Kidney (tissue), 14 donors: ENCODE data around the gene SPPL2C. TPM values are rescaled to one million over a fixed set of nuclear protein-coding genes. Genes with fewer than 3 reads are reported as not detected.

Experiments used
- DNase-seq, 5 donors: peaks; one replicate each; pipeline ENCODE4 v3.0.0-alpha.2; 2013 to 2020
- FAIRE-seq: peaks from 2 replicates; lab custom pipeline; 2012; peaks lifted over from hg19 to GRCh38; lab: Jason Lieb, UNC
- H3K27ac ChIP-seq, 2 donors: one replicate each; pipeline ENCODE4 v1.7.0; 2013; ENCODE audit warnings: low read depth in 2 of 2, low read length in 2 of 2, inconsistent platforms in 1 of 2
- H3K27me3 ChIP-seq: one replicate; pipeline ENCODE4 v1.7.1; 2013; ENCODE audit warnings: low read length, inconsistent platforms; ENCODE audit not compliant: control insufficient read depth, insufficient read depth
- H3K36me3 ChIP-seq, 3 donors: one replicate each; pipeline versions ENCODE4 v1.7.0 to v1.7.1; 2013; ENCODE audit warnings: low read length in 3 of 3, control low read depth in 1 of 3, inconsistent platforms in 1 of 3; ENCODE audit not compliant: insufficient read depth in 3 of 3, control insufficient read depth in 2 of 3
- H3K4me1 ChIP-seq, 3 donors: one replicate each; pipeline versions ENCODE4 v1.7.0 to v1.7.1; 2013; ENCODE audit warnings: low read length in 3 of 3, inconsistent platforms in 1 of 3, low read depth in 1 of 3; ENCODE audit not compliant: control insufficient read depth in 2 of 3, insufficient read depth in 2 of 3
- H3K4me3 ChIP-seq, 3 donors: one replicate each; pipeline versions ENCODE4 v1.7.0 to v1.8.1; 2013; ENCODE audit warnings: low read length in 3 of 3, control low read depth in 1 of 3, inconsistent platforms in 1 of 3
- H3K9ac ChIP-seq, 3 donors: one replicate each; pipeline versions ENCODE4 v1.7.0 to v1.7.1; 2013; ENCODE audit warnings: low read length in 3 of 3, control low read depth in 1 of 3, inconsistent platforms in 1 of 3
- H3K9me3 ChIP-seq, 3 donors: one replicate each; pipeline versions ENCODE4 v1.7.0 to v1.7.1; 2013; ENCODE audit warnings: low read length in 3 of 3, control low read depth in 1 of 3, inconsistent platforms in 1 of 3; ENCODE audit not compliant: control insufficient read depth in 2 of 3, insufficient read depth in 1 of 3
- CTCF ChIP-seq: IDR thresholded peaks from 3 replicates; pipeline ENCODE4 v1.5.1; 2012; ENCODE audit warnings: mild to moderate bottlenecking, moderate library complexity, borderline replicate concordance; ENCODE audit not compliant: insufficient read depth; ENCODE audit errors: extremely low read depth
- intact Hi-C: fragments of 100-400 bp; cut with DNase I; formaldehyde crosslinking; loops from one replicate; pipeline ENCODE4 v1.11.1; 2022
- polyA plus RNA-seq: library from polyadenylated mRNA; stranded (reverse); fragments of 350-450 nt; fragmentation: Illumina TruSeq; extraction: RNeasy Lipid Tissue Mini Kit (QIAGEN cat#74804); gene quantifications from one replicate; pipeline ENCODE4 v1.2.3, GENCODE V29; 2014; ENCODE audit warnings: low read depth, low replicate concordance; ENCODE audit not compliant: insufficient read depth
- total RNA-seq: library from RNA; stranded (reverse); fragmentation: NEBNext Ultra II Directional; extraction: Animal tissue kit (Norgen Biotek cat#: 25700); gene quantifications from one replicate; pipeline ENCODE4 v1.2.1, GENCODE V29; 2021
- donor health status: control.
- donor health status: control.
- donor health status: control.
- donor health status: control.
- donor health status: control.
- donor health status: DM: yes; HTN: yes; CAD: no.
- donor health status: Normal renal cell carcinoma (clear cell type).

SPPL2C gene
- total and polyA plus RNA-seq, 2 donors from 2014 or later, result not detected

- TF ChIP-seq CTCF, result no peak
- intact Hi-C loops, result no loop called here
- Histone ChIP-seq H3K9ac (no peak overlapping the region), H3K27ac (no peak overlapping the region), H3K9me3 (no peaks in the 10 kb centered on the region), H3K36me3 (no peaks in the 10 kb centered on the region), H3K4me1 (no peaks in the 10 kb centered on the region), H3K27me3 (no peaks in the 10 kb centered on the region), H3K4me3 (no peak overlapping the region)
- FAIRE-seq, result no peak
- no peak for DNase-seq
Measured at GRCh38 chr17:45837603-45838002, 7.1 kb upstream of the SPPL2C start.

GRCh38 chr17:45838751-45839295 is 5.9 kb upstream of the SPPL2C start:
- H3K27ac ChIP-seq, result no peak overlapping the region
- no peaks in the 10 kb centered on the region for H3K36me3 ChIP-seq
- FAIRE-seq (no peak), DNase-seq (peak in 1 of 5 donors; percentile 37)
- no peak overlapping the region for H3K9ac ChIP-seq
- no peaks in the 10 kb centered on the region for H3K9me3 ChIP-seq
- no peak overlapping the region for H3K4me3 ChIP-seq
- intact Hi-C loops, result no loop called here
- no peaks in the 10 kb centered on the region for H3K27me3 ChIP-seq
- H3K4me1 ChIP-seq, result no peaks in the 10 kb centered on the region
- no peak for TF ChIP-seq CTCF

- no peak overlapping the region for H3K9ac ChIP-seq
- DNase-seq (peak in 1 of 5 donors; percentile 52), FAIRE-seq (no peak)
- no peak overlapping the region for H3K27ac ChIP-seq
- TF ChIP-seq CTCF, result no peak
- no peaks in the 10 kb centered on the region for H3K4me1 ChIP-seq
- no peaks in the 10 kb centered on the region for H3K36me3 ChIP-seq
- intact Hi-C loops, result no loop called here
- no peaks in the 10 kb centered on the region for H3K9me3 ChIP-seq
- no peak overlapping the region for H3K4me3 ChIP-seq
- H3K27me3 ChIP-seq, result no peaks in the 10 kb centered on the region
Measured at GRCh38 chr17:45839442-45839841, 5.2 kb upstream of the SPPL2C start.

GRCh38 chr17:45841186-45841585 is 3.5 kb upstream of the SPPL2C start:
- TF ChIP-seq CTCF, result no peak
- H3K27ac ChIP-seq, result no peak overlapping the region
- no peak for FAIRE-seq
- intact Hi-C loops, result no loop called here
- H3K4me1 ChIP-seq, result no peaks in the 10 kb centered on the region
- no peaks in the 10 kb centered on the region for H3K27me3 ChIP-seq
- DNase-seq, result peak in 1 of 5 donors; percentile 6
- no peak overlapping the region for H3K9ac ChIP-seq
- no peak overlapping the region for H3K4me3 ChIP-seq
- no peaks in the 10 kb centered on the region for H3K9me3 ChIP-seq
- H3K36me3 ChIP-seq, result no peaks in the 10 kb centered on the region
